Vagina (tissue), 2 donors: ENCODE data around the gene MRTFA.

Experiments used
- CTCF ChIP-seq, 3 experiments: fragments of 450-650 bp in 2 of 3; fragments of 200-600 bp in 1 of 3; sonication (generic) in 1 of 3; IDR thresholded peaks; one replicate each; pipeline ENCODE4 v1.5.1; 2017 to 2019; ENCODE audit warnings: antibody characterized with exemption in 3 of 3, mild to moderate bottlenecking in 2 of 3, moderate library complexity in 2 of 3
- POLR2A ChIP-seq, 2 donors: fragments of 450-650 bp; IDR thresholded peaks; one replicate each; pipeline ENCODE4 v1.6.1; 2017; ENCODE audit warnings: antibody characterized with exemption in 2 of 2, mild to moderate bottlenecking in 2 of 2, moderate library complexity in 2 of 2
- POLR2AphosphoS5 ChIP-seq, 2 donors: sonication (generic); formaldehyde crosslinking; IDR thresholded peaks; one replicate each; pipeline ENCODE4 v1.9.0; 2017; ENCODE audit warnings: antibody characterized with exemption in 2 of 2, mild to moderate bottlenecking in 2 of 2, low read depth in 1 of 2; ENCODE audit not compliant: insufficient read depth in 1 of 2

GRCh38 chr22:40486962-40487602, 149.4 kb downstream of the MRTFA start:
- TF ChIP-seq CTCF (IDR thresholded peaks at IDR 0.05) (no peak), POLR2A (IDR thresholded peaks at IDR 0.05) (no peak), POLR2AphosphoS5 (IDR thresholded peaks at IDR 0.05; ENCODE audit: insufficient read depth in 1 of 2, low read depth in 1 of 2) (no peak)
